HG02870 (cell line): ENCODE results near the gene KCNA1.

ENCODE experiments used
- ATAC-seq: cut with Tn5 transposase; IDR thresholded peaks from one replicate; pipeline ENCODE4 v1.9.1; 2021; ENCODE audit warnings: mild to moderate bottlenecking, moderate library complexity; ENCODE audit not compliant: unreplicated experiment

KCNA1 gene

GRCh38 chr12:4958697-4959375, 49.1 kb downstream of the KCNA1 start:
- ATAC-seq, result no peak

GRCh38 chr12:4959381-4959780, 49.7 kb downstream of the KCNA1 start:
- no peak for ATAC-seq

GRCh38 chr12:4960030-4960429, 50.3 kb downstream of the KCNA1 start:
- no peak for ATAC-seq

GRCh38 chr12:4960547-4960946, 50.8 kb downstream of the KCNA1 start:
- ATAC-seq, result no peak

GRCh38 chr12:4961311-4961710, 51.6 kb downstream of the KCNA1 start:
- no peak for ATAC-seq

GRCh38 chr12:4962539-4963486, 53.1 kb downstream of the KCNA1 start:
- no peak for ATAC-seq
